Smooth muscle cell (in vitro differentiated cells): ENCODE measurements around the gene SUCLG2. TPM values are rescaled to one million over a fixed set of nuclear protein-coding genes. Genes with fewer than 3 reads are reported as not detected.

Experiments
- DNase-seq: peaks from one replicate; lab custom pipeline; 2025; ENCODE audit not compliant: unreplicated experiment; lab: John Stamatoyannopoulos, UW
- H2AFZ ChIP-seq: fragments of 200-600 bp; sonication (generic); 2 replicates; pipeline ENCODE4 v1.6.0; 2016; ENCODE audit warnings: antibody characterized with exemption, low read depth, mild to moderate bottlenecking
- H3F3A ChIP-seq: fragments of 200-600 bp; sonication (generic); 2 replicates; pipeline ENCODE4 v1.6.0; 2017; ENCODE audit warnings: antibody characterized with exemption, low read depth
- H3K27ac ChIP-seq: fragments of 200-600 bp; sonication (generic); 2 replicates; pipeline ENCODE4 v1.5.1; 2016; ENCODE audit warnings: low read depth, mild to moderate bottlenecking
- H3K27me3 ChIP-seq: fragments of 200-600 bp; sonication (generic); 2 replicates; pipeline ENCODE4 v1.6.1; 2016; ENCODE audit warnings: low read depth, mild to moderate bottlenecking
- H3K36me3 ChIP-seq: fragments of 200-600 bp; sonication (generic); 2 replicates; pipeline ENCODE4 v1.5.1; 2016; ENCODE audit warnings: low read depth
- H3K4me1 ChIP-seq: fragments of 200-600 bp; sonication (generic); 2 replicates; pipeline ENCODE4 v1.5.1; 2016; ENCODE audit warnings: low read depth
- H3K4me2 ChIP-seq: fragments of 200-600 bp; sonication (generic); 2 replicates; pipeline ENCODE4 v1.6.0; 2016; ENCODE audit warnings: mild to moderate bottlenecking
- H3K4me3 ChIP-seq: fragments of 200-600 bp; sonication (generic); 2 replicates; pipeline ENCODE4 v1.5.1; 2016; ENCODE audit warnings: mild to moderate bottlenecking
- H3K79me2 ChIP-seq: fragments of 200-600 bp; sonication (generic); 2 replicates; pipeline ENCODE4 v1.6.0; 2016; ENCODE audit warnings: low read depth, mild to moderate bottlenecking
- H3K9ac ChIP-seq: fragments of 200-600 bp; sonication (generic); 2 replicates; pipeline ENCODE4 v1.6.0; 2016; ENCODE audit warnings: low read depth
- H3K9me3 ChIP-seq: fragments of 200-600 bp; sonication (generic); replicated peaks from 2 replicates; pipeline ENCODE4 v1.5.1; 2016; ENCODE audit warnings: low read depth
- H4K20me1 ChIP-seq: fragments of 200-600 bp; sonication (generic); 2 replicates; pipeline ENCODE4 v1.6.0; 2016; ENCODE audit warnings: low read depth
- CTCF ChIP-seq: fragments of 200-600 bp; sonication (generic); IDR thresholded peaks from 2 replicates; pipeline ENCODE4 v1.5.1; 2017; ENCODE audit warnings: borderline replicate concordance, mild to moderate bottlenecking, antibody characterized with exemption; ENCODE audit not compliant: insufficient read depth, poor library complexity, severe bottlenecking
- WGBS: methylation state at CpG from one replicate; pipeline ENCODE4 v1.1.7; 2016; ENCODE audit warnings: low lambda C conversion rate; 5-methylcytosine and 5-hydroxymethylcytosine counted together
- polyA plus RNA-seq: library from polyadenylated mRNA; unstranded; fragments of >200 nt; fragmentation: Nextera tagmentation; extraction: Ambion mirVana; gene quantifications from 2 replicates; pipeline ENCODE4 v1.2.1, GENCODE V29; 2016
- total RNA-seq: library from RNA; depleted of rRNA; stranded (reverse); fragments of >200 nt; gene quantifications from 2 replicates; pipeline ENCODE4 v1.2.3, GENCODE V29; 2014

SUCLG2 gene
- total and polyA plus RNA-seq, 2 experiments from 2014 or later, result 40.3 to 45.4 TPM

GRCh38 chr3:67564973-67565372, 89.4 kb downstream of the SUCLG2 start:
- WGBS, result 85% methylated on average over 1 of the region's 1 CpG
- Histone ChIP-seq H2AFZ (no peak overlapping the region), H3K4me1 (no peaks in the 10 kb centered on the region)

GRCh38 chr3:67564008-67564407, 90.4 kb downstream of the SUCLG2 start:
- DNase-seq, result no peak
- TF ChIP-seq CTCF, result no peak
- Histone ChIP-seq H3K9me3 (no peaks in the 10 kb centered on the region), H2AFZ (no peak overlapping the region), H3K79me2 (no peaks in the 10 kb centered on the region), H4K20me1 (peaks cover 19% of the 10 kb centered on the region), H3F3A (no peaks in the 10 kb centered on the region), H3K9ac (no peak overlapping the region), H3K4me3 (no peak overlapping the region), H3K36me3 (no peaks in the 10 kb centered on the region), H3K4me1 (no peaks in the 10 kb centered on the region), H3K4me2 (no peak overlapping the region), H3K27ac (no peak overlapping the region), H3K27me3 (no peaks in the 10 kb centered on the region)
- WGBS, result 94% methylated on average over 3 of the region's 3 CpGs

More at GRCh38 chr3:67564973-67565372, 89.4 kb downstream of the SUCLG2 start:
- Histone ChIP-seq H3K4me3 (no peak overlapping the region), H3K27ac (no peak overlapping the region), H3K36me3 (no peaks in the 10 kb centered on the region), H3K9ac (no peak overlapping the region), H4K20me1 (peaks cover 11% of the 10 kb centered on the region), H3K79me2 (no peaks in the 10 kb centered on the region), H3F3A (no peaks in the 10 kb centered on the region), H3K9me3 (no peaks in the 10 kb centered on the region), H3K4me2 (no peak overlapping the region), H3K27me3 (no peaks in the 10 kb centered on the region)
- no peak for TF ChIP-seq CTCF
- no peak for DNase-seq

GRCh38 chr3:67561667-67562394, 92.6 kb downstream of the SUCLG2 start:
- Histone ChIP-seq H3K9ac (no peak overlapping the region), H3K79me2 (no peaks in the 10 kb centered on the region), H3K27ac (no peak overlapping the region), H4K20me1 (peaks cover 11% of the 10 kb centered on the region), H3K4me1 (no peaks in the 10 kb centered on the region), H3K4me2 (no peak overlapping the region), H3K9me3 (no peaks in the 10 kb centered on the region), H3K27me3 (no peaks in the 10 kb centered on the region), H3F3A (no peaks in the 10 kb centered on the region), H2AFZ (no peak overlapping the region), H3K4me3 (no peak overlapping the region), H3K36me3 (no peaks in the 10 kb centered on the region)
- TF ChIP-seq CTCF, result no peak
- DNase-seq, result no peak
- 97% methylated on average over 2 of the region's 2 CpGs for WGBS

GRCh38 chr3:67561266-67561665, 93.1 kb downstream of the SUCLG2 start:
- Histone ChIP-seq H4K20me1 (peaks cover 9% of the 10 kb centered on the region), H3K27me3 (no peaks in the 10 kb centered on the region), H3K4me3 (no peak overlapping the region), H3K79me2 (no peaks in the 10 kb centered on the region), H2AFZ (no peak overlapping the region), H3K36me3 (no peaks in the 10 kb centered on the region), H3F3A (no peaks in the 10 kb centered on the region), H3K9ac (no peak overlapping the region), H3K9me3 (no peaks in the 10 kb centered on the region), H3K4me1 (no peaks in the 10 kb centered on the region), H3K27ac (no peak overlapping the region), H3K4me2 (no peak overlapping the region)
- 97% methylated on average over 1 of the region's 1 CpG for WGBS
- no peak for DNase-seq
- TF ChIP-seq CTCF, result no peak
